CD4-positive, alpha-beta T cell treated with Interleukin-6 for 4 hours (primary cell): ENCODE results near the gene TOGARAM2.

Experiments
- DNase-seq: peaks from one replicate; pipeline ENCODE4 v3.0.0-alpha.2; 2020; ENCODE audit warnings: mixed read lengths

The TOGARAM2 gene

DNA sequence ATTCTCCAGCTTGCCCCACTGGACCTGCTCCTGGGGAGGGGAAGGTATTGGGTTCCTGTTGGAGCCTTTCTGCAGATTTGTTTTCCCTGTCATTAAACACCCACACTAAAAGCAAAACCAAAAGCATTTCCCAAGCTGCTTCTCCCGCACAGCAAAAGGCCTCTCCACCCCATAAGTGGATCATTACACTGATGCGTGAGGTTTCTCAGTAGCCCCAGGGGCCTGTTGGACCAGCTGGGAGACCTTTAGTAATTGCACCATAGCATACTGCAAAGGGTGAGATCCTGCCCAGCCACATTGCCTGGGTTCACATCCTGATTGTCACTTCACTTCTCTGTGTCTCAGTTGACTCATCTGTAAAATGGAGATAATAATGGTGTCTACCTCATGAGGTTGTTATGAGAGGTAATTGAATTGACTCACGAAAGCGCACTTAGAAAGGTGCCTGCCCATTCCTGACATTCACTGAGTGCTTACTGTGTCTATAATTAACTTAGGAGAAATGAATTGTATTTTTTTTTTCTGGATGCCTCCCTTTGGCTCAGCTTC, 43.9 kb downstream of the TOGARAM2 start:
- no peak for DNase-seq

DNA sequence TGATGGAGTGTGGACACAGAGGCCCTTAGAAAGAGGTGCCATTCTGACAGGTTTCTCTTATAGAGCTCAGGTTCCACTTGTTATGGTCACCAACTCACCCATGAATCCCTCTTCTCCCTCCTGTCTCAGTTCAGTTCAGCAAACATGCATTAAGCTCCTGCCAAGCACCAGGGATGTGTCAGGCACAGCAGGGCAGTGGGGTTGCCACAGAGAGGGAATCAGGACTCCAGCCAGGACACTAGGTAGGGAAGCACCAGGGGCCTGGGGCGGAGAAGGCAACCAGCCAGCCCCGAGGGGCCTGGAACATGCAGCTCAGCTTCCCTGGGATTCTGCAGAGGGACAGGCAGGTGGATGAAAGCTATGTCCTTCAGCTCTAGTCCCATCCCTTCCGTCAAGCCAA, 44.6 kb downstream of the TOGARAM2 start:
- DNase-seq = no peak

GRCh38 chr2:29031046-29031445, 49.9 kb downstream of the TOGARAM2 start:
- DNase-seq = no peak

DNA sequence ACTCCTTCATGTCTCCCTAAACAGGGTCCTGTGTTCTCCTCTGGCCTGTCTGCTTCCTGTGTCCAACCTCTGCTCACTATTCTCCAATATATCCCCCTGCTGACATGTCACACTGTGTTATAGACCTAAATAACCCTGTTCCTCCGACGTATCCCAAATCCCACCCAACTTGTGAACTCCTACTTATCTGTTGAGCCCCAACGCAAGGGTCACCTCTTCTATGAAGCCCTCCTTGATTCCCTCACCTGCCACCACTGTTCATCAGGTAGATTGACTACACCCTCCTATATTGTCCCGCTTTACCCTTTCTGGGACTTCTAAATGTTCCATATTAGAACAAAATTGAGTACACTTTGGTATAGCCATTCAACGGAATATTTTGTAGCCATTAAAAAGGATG, 51.1 kb downstream of the TOGARAM2 start:
- no peak for DNase-seq

DNA sequence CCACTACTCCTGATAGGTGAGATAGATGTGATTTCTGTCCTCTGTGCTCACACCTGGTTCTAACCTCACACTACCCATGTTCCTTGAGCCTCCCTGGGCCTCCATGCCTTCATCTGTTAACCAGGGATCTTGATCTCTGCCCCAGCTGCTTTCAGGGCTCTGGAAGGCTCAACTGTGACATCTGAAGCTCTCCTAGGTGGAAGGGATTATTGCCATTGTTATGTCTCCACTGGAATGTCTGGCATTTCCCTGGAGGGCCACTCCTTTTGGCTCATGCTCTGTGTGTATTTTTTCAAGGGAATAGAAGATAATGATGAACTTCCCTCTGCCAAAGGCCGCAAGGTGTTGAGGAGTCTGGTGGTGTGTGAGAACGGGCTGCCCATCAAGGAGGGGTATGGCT, 52.1 kb downstream of the TOGARAM2 start:
- DNase-seq = no peak

GRCh38 chr2:29033656-29034055, 52.6 kb downstream of the TOGARAM2 start:
- DNase-seq = no peak

DNA sequence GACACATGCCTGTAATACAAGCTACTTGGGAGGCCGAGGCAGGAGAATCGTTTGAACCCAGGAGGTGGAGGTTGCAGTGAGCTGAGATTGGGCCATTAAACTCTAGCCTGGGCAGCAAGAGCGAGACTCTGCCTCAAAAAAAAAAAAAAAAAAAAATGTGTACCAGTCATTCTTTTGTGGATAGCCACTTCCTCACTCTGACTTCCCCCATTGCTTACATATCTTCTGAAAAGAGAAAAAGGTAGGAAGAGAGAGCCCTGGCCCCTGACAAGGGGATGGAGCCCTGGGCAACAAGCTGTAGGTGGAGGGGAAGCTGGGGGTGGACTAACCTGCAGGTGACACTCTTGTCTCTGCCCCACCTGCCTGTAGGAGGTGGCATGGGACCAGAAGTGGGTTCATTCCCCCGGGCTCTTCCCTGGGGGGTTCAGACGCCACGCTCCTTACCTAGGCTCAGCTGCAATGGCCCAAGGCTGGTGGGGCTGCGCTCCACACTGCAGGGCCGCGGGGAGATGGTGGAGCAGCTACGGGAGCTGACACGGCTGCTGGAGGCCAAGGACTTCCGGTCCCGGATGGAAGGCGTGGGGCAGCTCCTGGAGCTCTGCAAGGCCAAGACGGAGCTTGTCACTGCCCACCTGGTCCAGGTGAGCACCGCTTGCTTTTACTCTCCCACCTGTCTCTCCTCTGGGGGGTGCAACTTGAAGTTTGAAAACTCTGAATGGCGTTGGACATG, 54.1 kb downstream of the TOGARAM2 start:
- DNase-seq = no peak

GRCh38 chr2:29039718-29040480, 58.8 kb downstream of the TOGARAM2 start:
- no peak for DNase-seq

DNA sequence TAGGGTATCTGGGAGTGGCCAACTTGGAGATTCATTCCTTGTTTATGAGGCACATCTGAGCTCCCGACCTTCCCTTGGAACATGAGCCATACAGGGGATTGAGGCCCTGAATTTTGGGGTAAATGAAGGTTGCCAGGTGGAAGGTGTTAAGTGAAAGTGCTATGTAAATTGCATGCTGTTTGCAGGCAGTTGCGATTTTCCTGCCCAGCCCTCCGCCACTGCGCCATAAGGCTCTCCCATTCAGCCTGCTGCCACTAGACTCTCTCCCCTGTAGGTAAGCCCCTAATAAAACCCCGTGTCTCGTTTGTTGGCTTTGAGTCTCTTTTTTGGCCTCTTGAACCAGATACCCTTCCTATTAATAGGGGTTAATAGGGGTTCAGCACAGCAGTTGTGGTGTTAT, 59.5 kb downstream of the TOGARAM2 start:
- DNase-seq = no peak

DNA sequence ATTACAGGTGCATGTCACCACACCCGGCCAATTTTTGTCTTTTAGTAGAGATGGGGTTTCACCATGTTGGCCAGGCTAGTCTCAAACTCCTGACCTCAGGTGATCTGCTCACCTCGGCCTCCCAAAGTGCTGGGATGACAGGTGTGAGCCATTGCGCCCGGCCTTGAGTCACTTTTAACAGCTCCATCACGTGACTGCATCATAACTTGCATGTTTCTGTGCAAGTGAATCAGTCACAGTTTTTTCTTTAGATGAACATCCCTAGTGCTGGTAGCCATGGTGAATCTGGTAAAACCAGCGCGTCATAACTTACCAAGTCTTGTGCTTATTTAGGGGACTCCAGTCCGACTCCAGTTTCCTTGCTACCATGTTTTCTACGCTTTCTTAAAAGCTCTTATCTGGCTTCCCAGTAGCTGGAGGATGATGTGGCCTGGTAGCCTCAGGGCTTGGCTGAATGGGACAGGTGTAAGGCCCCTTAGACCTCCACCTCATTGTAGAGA, 60.1 kb downstream of the TOGARAM2 start:
- no peak for DNase-seq

DNA sequence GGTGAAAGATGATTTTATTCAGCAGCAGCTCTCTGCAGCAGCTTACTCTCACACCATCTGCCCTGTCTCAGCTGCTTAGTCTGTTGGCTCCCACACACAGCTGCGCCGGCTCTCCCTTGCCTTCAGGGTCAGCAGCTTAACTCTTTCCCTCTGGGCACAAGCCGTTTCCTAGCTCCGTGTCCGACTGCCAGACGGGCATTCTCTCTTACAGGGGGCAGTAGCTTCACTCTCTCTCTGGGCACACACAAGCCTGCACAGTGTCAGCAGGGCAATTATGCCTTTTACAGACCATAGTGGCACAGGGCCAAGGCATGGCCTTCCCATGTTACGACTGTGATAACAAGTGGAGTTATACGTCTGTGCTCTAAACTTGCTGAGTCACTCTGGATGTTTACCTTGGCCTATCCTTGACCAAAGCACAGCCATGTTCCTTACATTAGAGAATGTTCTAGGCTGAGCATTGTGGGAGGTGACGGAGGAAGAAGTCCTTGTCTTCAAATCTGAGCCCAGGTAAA, 61.5 kb downstream of the TOGARAM2 start:
- no peak for DNase-seq

- no peak for DNase-seq
Measured at GRCh38 chr2:29044459-29044858, 63.4 kb downstream of the TOGARAM2 start.

GRCh38 chr2:29046321-29046720, 65.2 kb downstream of the TOGARAM2 start:
- DNase-seq = no peak

DNA sequence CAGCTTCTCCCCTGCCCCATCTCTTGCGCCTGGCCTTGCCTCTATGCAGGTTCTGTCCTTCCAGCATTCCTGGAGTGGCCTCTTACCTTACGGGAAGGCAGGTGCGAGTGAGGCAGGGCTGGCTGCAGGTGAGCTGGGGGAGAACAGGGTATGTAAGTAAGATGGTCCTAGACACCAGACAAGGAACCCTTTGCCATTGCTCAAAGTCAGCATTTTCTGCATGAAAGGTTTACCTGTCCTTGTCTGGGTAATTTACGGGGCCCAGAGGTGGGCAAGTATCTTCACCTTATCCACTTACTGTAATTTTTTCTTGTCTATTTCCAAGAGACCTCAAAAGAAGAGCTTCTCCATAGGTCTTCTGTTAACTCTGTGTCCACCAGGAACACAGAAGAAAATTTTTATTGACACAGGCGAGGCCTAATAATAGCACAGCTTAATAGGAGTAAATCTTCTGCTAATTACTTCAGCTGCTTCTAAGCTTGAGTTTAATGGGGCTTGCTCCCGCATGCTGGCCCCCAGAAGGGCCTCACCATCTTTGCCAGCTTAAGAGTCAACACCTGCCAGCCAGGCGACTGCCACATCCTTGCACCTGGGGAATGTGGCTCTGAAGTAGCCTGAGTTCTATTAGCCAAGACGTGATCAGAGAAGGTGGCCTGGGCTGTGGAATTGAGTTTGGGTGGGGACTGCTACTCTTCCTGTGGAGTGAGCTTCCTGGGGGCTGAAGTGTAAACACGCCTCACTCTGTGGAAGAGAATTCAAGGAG, 66.2 kb downstream of the TOGARAM2 start:
- DNase-seq = no peak

- DNase-seq = no peak
Measured at GRCh38 chr2:29050591-29050990, 69.5 kb downstream of the TOGARAM2 start.

DNA sequence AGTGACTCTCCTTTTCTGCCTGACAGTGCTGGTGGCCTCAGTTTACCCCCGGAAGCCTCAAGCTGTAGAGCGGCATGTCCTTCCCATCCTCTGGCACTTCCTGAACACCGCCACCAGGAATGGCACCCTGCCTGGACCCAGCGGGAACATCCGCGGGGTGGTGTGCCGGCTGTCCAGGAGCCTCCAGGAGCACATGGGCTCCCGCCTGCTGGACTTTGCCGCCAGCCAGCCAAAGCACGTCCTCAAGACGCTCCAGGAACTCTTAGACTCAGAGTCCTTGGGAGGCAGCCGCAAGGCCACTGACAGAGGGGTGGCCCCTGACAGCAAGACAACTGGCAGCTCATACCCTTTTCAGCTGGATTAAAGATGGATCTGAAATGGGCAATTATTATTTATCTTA, 70.6 kb downstream of the TOGARAM2 start:
- DNase-seq = no peak

DNA sequence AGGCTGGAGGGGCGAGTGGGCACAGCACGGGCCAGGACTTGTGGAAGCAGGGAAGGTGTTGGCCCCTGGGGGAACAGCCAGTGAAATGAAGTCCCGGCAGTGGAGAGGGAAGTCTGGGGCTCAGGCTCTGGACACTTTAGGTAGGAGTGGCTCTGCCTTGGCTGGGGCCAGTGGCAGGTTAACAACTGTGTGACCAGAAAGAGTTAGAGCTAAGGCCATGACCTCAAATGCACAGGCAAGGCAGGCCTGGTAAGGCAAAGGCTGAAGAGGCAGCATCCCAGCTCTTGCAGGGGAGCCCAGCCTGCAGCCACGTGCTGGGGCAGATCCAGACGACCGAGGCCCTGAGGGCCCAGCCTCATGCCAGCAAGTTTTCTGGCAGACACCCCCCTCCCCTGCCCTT, 71.7 kb downstream of the TOGARAM2 start:
- DNase-seq = no peak

DNA sequence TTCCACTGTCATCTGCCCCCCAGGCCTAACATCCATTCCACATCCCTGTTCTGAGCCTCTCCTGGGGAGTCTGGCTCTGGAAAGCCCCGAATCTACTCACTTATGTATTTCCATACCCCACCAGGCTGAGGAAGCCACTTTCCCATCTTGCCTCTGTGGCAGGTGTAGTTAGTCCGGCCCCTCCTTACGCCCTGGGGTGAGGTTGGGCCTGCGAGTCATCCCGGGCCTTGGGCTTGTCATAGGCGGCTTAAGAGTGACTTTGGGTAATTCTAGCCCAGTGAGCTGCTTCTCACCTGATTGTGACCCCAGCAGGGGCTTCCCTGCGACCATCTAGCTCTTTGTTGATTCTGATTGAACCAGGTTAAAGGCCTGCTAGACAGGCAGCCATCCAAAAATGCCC, 72.1 kb downstream of the TOGARAM2 start:
- no peak for DNase-seq

DNA sequence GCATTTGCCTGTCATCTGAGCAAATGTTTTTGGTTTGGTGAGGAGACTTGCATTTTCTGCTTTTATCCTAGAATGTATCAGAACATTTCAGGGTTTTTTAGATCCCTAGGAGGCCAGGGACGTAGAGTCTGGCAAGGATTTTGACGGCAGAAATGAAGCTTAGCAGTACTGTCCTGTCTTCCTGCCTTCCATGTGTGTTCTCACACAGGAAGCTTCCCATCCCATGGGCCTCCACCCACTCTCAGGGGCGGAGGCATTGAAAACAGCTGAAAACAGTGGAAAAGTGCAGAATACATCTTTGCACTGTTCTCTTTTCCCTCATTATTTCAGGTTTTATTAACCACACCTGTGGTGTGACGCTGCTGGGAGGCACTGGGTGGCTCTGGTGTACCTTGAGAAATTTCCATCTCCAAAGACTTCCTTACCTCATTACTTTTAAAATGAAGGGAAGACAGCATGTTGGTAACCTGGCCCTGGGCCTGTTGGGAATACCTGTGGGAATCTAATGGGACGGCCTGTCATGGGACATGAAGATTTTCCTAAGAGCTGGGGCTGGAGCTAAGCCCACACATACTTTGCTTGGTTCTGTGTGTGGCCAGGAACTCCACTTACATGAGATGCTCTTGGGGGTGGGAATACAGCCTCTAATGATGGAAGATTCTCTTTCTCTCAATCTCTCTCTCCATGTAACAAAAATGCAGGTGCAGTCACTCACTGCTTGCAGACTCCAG, 72.7 kb downstream of the TOGARAM2 start:
- DNase-seq = no peak

DNA sequence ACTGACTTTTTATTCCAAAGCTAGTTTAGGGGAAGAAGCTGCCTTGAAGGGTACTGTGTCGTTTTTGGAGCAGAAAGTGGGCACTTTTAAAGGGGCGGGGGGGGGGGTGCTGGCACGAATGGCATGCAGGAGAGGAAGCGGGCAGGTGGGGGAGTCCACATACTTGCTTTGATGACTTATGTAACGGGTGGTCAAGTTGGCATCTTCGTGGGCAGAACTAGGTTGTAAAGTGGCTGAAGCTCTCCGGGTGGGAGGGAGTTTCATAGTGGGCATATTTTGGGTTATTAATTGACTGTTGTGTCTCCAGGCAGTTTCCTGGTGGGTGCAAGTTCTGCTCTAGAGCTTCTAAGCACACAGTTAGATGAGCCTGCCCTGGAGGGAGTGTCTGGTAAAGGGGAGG, 73.3 kb downstream of the TOGARAM2 start:
- DNase-seq = no peak

DNA sequence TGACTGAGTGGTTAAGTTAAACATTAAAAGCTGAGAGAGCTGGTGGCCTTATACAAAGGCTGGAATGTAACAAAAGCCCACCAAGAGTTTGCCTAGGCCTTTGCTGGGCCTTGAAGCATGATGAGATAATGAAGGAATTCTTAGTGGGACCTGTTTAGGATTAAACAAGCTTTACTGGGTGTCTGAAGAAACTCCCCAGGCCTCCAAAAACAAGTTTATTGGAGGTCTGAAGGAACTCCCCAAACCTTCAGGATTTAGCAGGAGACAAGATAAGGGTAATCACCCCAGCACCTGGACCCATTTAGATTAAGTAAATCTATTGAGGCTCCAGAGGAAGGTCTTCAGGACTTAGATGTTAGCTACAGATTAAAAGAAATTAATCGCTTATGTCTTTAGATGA, 74.5 kb downstream of the TOGARAM2 start:
- DNase-seq = no peak

DNA sequence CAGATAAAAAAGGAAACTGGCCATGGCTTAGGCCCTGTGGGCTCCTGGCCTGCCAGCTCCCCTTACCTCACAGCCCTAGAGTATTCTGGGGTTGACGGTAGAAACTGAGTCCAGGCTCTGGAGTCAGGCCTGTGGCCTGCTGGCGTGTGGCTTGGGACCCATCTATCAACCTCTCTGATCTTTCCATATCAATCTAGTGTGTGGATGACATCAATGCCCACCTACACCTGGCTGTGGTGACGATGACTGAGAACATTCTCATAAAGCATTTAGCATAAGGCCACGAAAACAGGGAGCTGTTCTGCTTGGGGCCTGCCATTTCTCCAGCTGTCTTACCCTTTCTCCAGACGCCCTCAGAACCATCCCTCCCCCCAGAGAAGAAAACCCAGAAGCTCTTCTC, 75.4 kb downstream of the TOGARAM2 start:
- DNase-seq = no peak
